ENCODE results near the gene CBFA2T2.
"Not testable (repeated sequence)": the region's sequence is repeated elsewhere in the genome, so short reads cannot be mapped to it uniquely, and the experiment has no call there.

Gene CBFA2T2

DNA sequence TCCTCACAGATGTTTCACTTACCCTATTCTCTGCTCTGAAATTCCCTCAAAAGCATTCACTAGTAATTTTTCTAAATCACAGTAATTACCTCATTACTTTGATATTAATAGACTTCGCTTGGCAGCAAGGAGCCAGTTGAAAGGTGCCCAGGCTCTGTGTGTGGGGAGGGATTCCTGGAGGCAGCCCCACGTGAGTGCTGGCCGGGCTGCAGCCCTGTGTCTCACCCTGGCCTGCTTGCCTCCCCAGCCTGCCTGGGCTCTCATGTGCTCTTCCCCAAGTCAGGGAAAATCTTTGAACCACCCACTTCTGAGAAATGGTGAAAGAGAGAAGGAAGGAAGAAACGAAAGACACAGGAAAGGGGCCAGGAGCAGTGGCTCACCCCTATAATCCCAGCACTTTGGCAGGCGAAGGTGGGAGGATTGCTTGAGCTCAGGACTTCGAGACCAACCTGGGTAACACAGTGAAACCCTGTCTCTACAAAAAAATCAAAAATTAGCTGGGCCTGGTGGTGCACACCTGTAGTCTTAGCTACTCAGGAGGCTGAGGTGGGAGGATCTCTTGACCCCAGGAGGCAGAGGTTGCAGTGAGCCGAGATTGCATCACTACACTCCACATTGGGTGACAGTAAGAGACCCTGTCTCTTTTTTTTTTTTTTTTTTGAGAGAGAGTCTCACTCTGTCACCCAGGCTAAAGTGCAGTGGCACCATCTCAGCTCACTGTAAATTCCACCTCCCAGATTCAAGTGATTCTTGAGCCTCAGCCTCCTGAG lies 26.4 kb upstream of the CBFA2T2 start:
- Histone ChIP-seq H4K91ac (ENCODE audit: low read depth, low read length) (no peak overlapping the region), H3K18ac (ENCODE audit: low read length) (no peak overlapping the region), H3K79me1 (ENCODE audit: low read length) (no peaks in the 10 kb centered on the region), H3K4ac (ENCODE audit: low read depth, low read length) (no peak overlapping the region), H3K27me3 (ENCODE audit: insufficient read depth, low read length) (no peaks in the 10 kb centered on the region), H3K79me2 (ENCODE audit: control insufficient read depth, insufficient read depth, low read length, poor library complexity) (no peaks in the 10 kb centered on the region), H3K27ac (ENCODE audit: low read depth, low read length) (no peak overlapping the region), H2BK5ac (ENCODE audit: low read depth, low read length, poor library complexity) (no peak overlapping the region), H2BK120ac (ENCODE audit: insufficient read depth, low read length, poor library complexity) (no peak overlapping the region), H3K4me1 (ENCODE audit: control insufficient read depth in 1 of 2, insufficient read depth in 2 of 2, low read length in 2 of 2) (no peaks in the 10 kb centered on the region), H3K9ac (ENCODE audit: low read length) (no peak overlapping the region), H2AFZ (ENCODE audit: insufficient read depth, low read length, poor library complexity) (no peak overlapping the region), H3K4me2 (ENCODE audit: low read length) (no peak overlapping the region), H3K23ac (ENCODE audit: low read length) (no peak overlapping the region), H3K36me3 (ENCODE audit: control insufficient read depth in 1 of 2, insufficient read depth in 2 of 2, low read length in 2 of 2) (no peaks in the 10 kb centered on the region), H4K12ac (ENCODE audit: low read depth, low read length) (no peak overlapping the region), H2BK12ac (ENCODE audit: low read length) (no peak overlapping the region), H4K8ac (ENCODE audit: low read depth, low read length) (no peak overlapping the region), H3K4me3 (ENCODE audit: low read depth, low read length) (no peak overlapping the region), H3K9me3 (ENCODE audit: insufficient read depth, low read depth, low read length) (no peaks in the 10 kb centered on the region), H2AK5ac (ENCODE audit: low read length) (no peak overlapping the region), H3K14ac (ENCODE audit: low read length) (no peak overlapping the region)
- no peak for DNase-seq
- WGBS (ENCODE audit: extremely low coverage, insufficient coverage, insufficient read length) = no CpG with 5 or more reads among the region's 7 CpGs

DNA sequence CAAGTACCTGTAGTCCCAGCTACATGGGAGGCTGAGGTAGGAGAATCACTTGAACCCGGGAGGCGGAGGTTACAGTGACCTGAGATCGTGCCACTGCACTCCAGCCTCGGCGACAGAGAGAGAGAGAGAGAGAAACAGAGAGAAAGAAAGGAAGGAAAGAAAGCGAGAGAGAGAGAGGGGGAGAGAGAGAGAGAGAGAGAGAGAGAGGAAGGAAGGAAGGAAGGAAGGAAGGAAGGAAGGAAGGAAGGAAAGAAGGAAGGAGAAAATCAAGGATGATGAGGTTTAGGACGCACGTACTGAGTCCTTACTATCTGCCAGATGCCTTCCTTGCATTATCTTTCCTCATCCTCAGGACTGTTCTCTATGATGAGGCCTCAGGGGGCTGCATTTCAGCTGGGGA lies 25.1 kb upstream of the CBFA2T2 start:
- not testable (repeated sequence) for H3K14ac ChIP-seq (ENCODE audit: low read length); H4K8ac ChIP-seq (ENCODE audit: low read depth, low read length); H3K4ac ChIP-seq (ENCODE audit: low read depth, low read length); DNase-seq; H2AFZ ChIP-seq (ENCODE audit: insufficient read depth, low read length, poor library complexity); H3K36me3 ChIP-seq (ENCODE audit: control insufficient read depth in 1 of 2, insufficient read depth in 2 of 2, low read length in 2 of 2); H2BK12ac ChIP-seq (ENCODE audit: low read length); H2AK5ac ChIP-seq (ENCODE audit: low read length); H3K79me2 ChIP-seq (ENCODE audit: control insufficient read depth, insufficient read depth, low read length, poor library complexity); H3K79me1 ChIP-seq (ENCODE audit: low read length); H4K12ac ChIP-seq (ENCODE audit: low read depth, low read length); H4K91ac ChIP-seq (ENCODE audit: low read depth, low read length); H2BK120ac ChIP-seq (ENCODE audit: insufficient read depth, low read length, poor library complexity); H3K4me3 ChIP-seq (ENCODE audit: low read depth, low read length); H3K23ac ChIP-seq (ENCODE audit: low read length); H3K18ac ChIP-seq (ENCODE audit: low read length); H3K27ac ChIP-seq (ENCODE audit: low read depth, low read length); H3K9me3 ChIP-seq (ENCODE audit: insufficient read depth, low read depth, low read length); H3K9ac ChIP-seq (ENCODE audit: low read length); H3K4me1 ChIP-seq (ENCODE audit: control insufficient read depth in 1 of 2, insufficient read depth in 2 of 2, low read length in 2 of 2); H3K4me2 ChIP-seq (ENCODE audit: low read length); H3K27me3 ChIP-seq (ENCODE audit: insufficient read depth, low read length); H2BK5ac ChIP-seq (ENCODE audit: low read depth, low read length, poor library complexity)
- WGBS (ENCODE audit: extremely low coverage, insufficient coverage, insufficient read length) = no CpG with 5 or more reads among the region's 8 CpGs

DNA sequence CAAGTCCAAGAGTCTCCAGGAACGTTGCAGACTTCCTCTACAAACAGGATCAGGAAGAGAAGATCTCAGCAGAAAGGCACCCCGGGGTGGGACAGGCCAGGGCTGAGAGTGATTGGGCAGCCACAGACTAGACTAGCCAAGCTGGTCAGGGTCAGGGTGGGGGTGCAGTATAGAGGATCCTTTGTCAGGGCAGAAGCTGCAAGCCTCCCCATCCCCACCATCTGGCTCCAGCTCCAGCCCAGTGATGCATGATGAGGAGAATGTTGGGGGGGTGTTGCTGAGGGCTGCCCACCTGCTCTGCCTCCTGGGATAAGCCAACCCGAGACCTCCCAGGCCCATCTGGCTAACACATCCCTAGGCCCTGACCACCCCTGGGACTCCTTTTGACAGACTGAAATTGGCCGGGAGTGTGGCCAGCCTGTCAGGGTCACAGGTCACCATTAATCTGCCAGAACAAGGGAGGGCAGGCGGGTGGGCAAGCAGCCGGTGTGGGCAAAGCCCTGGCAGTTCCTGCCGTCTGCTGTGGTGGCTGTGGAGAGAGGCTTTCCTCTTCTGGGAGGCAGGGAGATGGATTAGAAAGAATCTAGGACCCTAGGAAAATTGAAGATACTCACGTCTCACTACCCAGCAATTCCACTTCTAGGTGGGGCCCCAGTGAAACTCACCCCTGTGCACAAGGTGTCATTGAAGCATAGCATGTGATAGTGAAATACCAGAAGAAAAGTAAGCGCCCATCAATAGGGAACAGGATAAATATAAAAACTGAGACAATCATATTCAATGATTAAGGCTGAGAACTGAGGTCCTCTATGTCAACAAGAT lies 24.2 kb upstream of the CBFA2T2 start:
- no peak overlapping the region for H3K18ac ChIP-seq (ENCODE audit: low read length)
- H3K9me3 ChIP-seq (ENCODE audit: insufficient read depth, low read depth, low read length) = no peaks in the 10 kb centered on the region
- no peak overlapping the region for H2AK5ac ChIP-seq (ENCODE audit: low read length)
- H4K8ac ChIP-seq (ENCODE audit: low read depth, low read length) = no peak overlapping the region
- H2BK120ac ChIP-seq (ENCODE audit: insufficient read depth, low read length, poor library complexity) = no peak overlapping the region
- no peak overlapping the region for H3K4me2 ChIP-seq (ENCODE audit: low read length)
- no peak overlapping the region for H2AFZ ChIP-seq (ENCODE audit: insufficient read depth, low read length, poor library complexity)
- H3K4me1 ChIP-seq (ENCODE audit: control insufficient read depth in 1 of 2, insufficient read depth in 2 of 2, low read length in 2 of 2) = no peaks in the 10 kb centered on the region
- H3K9ac ChIP-seq (ENCODE audit: low read length) = no peak overlapping the region
- no peak overlapping the region for H4K91ac ChIP-seq (ENCODE audit: low read depth, low read length)
- no peak for DNase-seq
- no peak overlapping the region for H3K14ac ChIP-seq (ENCODE audit: low read length)
- H3K36me3 ChIP-seq (ENCODE audit: control insufficient read depth in 1 of 2, insufficient read depth in 2 of 2, low read length in 2 of 2) = no peaks in the 10 kb centered on the region
- WGBS (ENCODE audit: extremely low coverage, insufficient coverage, insufficient read length) = no CpG with 5 or more reads among the region's 9 CpGs
- H3K79me1 ChIP-seq (ENCODE audit: low read length) = no peaks in the 10 kb centered on the region
- no peak overlapping the region for H2BK5ac ChIP-seq (ENCODE audit: low read depth, low read length, poor library complexity)
- no peak overlapping the region for H3K4me3 ChIP-seq (ENCODE audit: low read depth, low read length)
- H4K12ac ChIP-seq (ENCODE audit: low read depth, low read length) = no peak overlapping the region
- no peak overlapping the region for H2BK12ac ChIP-seq (ENCODE audit: low read length)
- no peak overlapping the region for H3K27ac ChIP-seq (ENCODE audit: low read depth, low read length)
- H3K4ac ChIP-seq (ENCODE audit: low read depth, low read length) = no peak overlapping the region
- H3K23ac ChIP-seq (ENCODE audit: low read length) = no peak overlapping the region
- H3K27me3 ChIP-seq (ENCODE audit: insufficient read depth, low read length) = no peaks in the 10 kb centered on the region
- no peaks in the 10 kb centered on the region for H3K79me2 ChIP-seq (ENCODE audit: control insufficient read depth, insufficient read depth, low read length, poor library complexity)

DNA sequence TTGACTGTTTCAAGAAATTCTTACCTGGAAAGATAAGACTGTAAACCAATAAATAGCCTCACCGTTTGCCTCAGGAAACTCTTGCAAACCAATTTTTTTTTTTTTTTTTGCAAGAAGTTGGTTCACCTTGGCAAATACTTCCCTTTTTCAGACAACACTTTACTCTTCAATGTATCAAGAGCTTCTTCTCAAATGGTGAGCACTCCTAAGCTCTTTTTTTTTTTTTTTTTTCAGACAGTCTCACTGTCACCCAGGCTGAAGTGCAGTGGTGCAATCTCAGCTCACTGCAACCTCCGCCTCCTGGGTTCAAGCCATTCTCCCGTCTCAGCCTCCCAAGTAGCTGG lies 23.6 kb upstream of the CBFA2T2 start:
- DNase-seq = no peak
- H4K12ac ChIP-seq (ENCODE audit: low read depth, low read length) = no peak overlapping the region
- H2BK5ac ChIP-seq (ENCODE audit: low read depth, low read length, poor library complexity) = no peak overlapping the region
- no peak overlapping the region for H3K23ac ChIP-seq (ENCODE audit: low read length)
- H2AK5ac ChIP-seq (ENCODE audit: low read length) = no peak overlapping the region
- no peak overlapping the region for H3K27ac ChIP-seq (ENCODE audit: low read depth, low read length)
- H3K4me1 ChIP-seq (ENCODE audit: control insufficient read depth in 1 of 2, insufficient read depth in 2 of 2, low read length in 2 of 2) = no peaks in the 10 kb centered on the region
- H2BK12ac ChIP-seq (ENCODE audit: low read length) = no peak overlapping the region
- H3K18ac ChIP-seq (ENCODE audit: low read length) = no peak overlapping the region
- H3K36me3 ChIP-seq (ENCODE audit: control insufficient read depth in 1 of 2, insufficient read depth in 2 of 2, low read length in 2 of 2) = no peaks in the 10 kb centered on the region
- H3K4me2 ChIP-seq (ENCODE audit: low read length) = no peak overlapping the region
- WGBS (ENCODE audit: extremely low coverage, insufficient coverage, insufficient read length) = no CpG with 5 or more reads among the region's 3 CpGs
- H3K4me3 ChIP-seq (ENCODE audit: low read depth, low read length) = no peak overlapping the region
- H2AFZ ChIP-seq (ENCODE audit: insufficient read depth, low read length, poor library complexity) = no peak overlapping the region
- no peak overlapping the region for H4K91ac ChIP-seq (ENCODE audit: low read depth, low read length)
- no peak overlapping the region for H2BK120ac ChIP-seq (ENCODE audit: insufficient read depth, low read length, poor library complexity)
- H3K4ac ChIP-seq (ENCODE audit: low read depth, low read length) = no peak overlapping the region
- H4K8ac ChIP-seq (ENCODE audit: low read depth, low read length) = no peak overlapping the region
- H3K9me3 ChIP-seq (ENCODE audit: insufficient read depth, low read depth, low read length) = no peaks in the 10 kb centered on the region
- no peaks in the 10 kb centered on the region for H3K79me1 ChIP-seq (ENCODE audit: low read length)
- H3K9ac ChIP-seq (ENCODE audit: low read length) = no peak overlapping the region
- H3K14ac ChIP-seq (ENCODE audit: low read length) = no peak overlapping the region
- no peaks in the 10 kb centered on the region for H3K79me2 ChIP-seq (ENCODE audit: control insufficient read depth, insufficient read depth, low read length, poor library complexity)
- no peaks in the 10 kb centered on the region for H3K27me3 ChIP-seq (ENCODE audit: insufficient read depth, low read length)

All from trophoblast cell (in vitro differentiated cells and primary cell).